ENCODE results near the gene SELENOM.

DNA sequence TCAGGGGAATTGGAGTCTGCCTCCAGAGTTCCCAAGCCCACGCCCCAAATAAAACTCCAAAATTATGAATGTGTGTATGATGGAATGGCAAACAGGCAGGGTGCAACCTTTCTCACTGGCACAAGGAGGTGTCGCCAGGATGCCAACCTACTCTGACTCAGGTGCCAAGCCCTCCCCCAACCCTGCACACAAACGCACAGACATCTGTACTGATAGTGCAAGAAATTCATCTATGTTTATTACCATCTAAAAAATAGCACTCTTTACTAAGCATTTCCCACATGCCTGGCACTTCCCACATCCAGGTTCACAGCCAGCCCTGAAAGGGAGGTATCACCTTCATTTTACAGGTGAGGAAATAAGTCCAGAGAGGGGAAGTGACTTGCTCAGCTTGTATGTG lies 31.7 kb upstream of the SELENOM start:
- TF ChIP-seq, protein P1, sequence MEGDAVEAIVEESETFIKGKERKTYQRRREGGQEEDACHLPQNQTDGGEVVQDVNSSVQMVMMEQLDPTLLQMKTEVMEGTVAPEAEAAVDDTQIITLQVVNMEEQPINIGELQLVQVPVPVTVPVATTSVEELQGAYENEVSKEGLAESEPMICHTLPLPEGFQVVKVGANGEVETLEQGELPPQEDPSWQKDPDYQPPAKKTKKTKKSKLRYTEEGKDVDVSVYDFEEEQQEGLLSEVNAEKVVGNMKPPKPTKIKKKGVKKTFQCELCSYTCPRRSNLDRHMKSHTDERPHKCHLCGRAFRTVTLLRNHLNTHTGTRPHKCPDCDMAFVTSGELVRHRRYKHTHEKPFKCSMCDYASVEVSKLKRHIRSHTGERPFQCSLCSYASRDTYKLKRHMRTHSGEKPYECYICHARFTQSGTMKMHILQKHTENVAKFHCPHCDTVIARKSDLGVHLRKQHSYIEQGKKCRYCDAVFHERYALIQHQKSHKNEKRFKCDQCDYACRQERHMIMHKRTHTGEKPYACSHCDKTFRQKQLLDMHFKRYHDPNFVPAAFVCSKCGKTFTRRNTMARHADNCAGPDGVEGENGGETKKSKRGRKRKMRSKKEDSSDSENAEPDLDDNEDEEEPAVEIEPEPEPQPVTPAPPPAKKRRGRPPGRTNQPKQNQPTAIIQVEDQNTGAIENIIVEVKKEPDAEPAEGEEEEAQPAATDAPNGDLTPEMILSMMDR (conservative IDR thresholded peaks at IDR 0.05 in 1 of 2, IDR thresholded peaks at IDR 0.05 in 1 of 2; ENCODE audit: low read depth in 1 of 2, low read length in 2 of 2): no peak
- TF ChIP-seq EZH2 (IDR thresholded peaks at IDR 0.05; ENCODE audit: low read length, missing control alignments): no peak
